GM21619 (cell line): ENCODE data around the gene CLDN5.
"Not testable (repeated sequence)": the region's sequence is repeated elsewhere in the genome, so short reads cannot be mapped to it uniquely, and the experiment has no call there.

Experiments used
- ATAC-seq: cut with Tn5 transposase; IDR thresholded peaks from one replicate; pipeline ENCODE4 v1.9.1; 2021; ENCODE audit not compliant: unreplicated experiment

Gene CLDN5

GRCh38 chr22:19548427-19548826 lies 24.2 kb upstream of the CLDN5 start:
- not testable (repeated sequence) for ATAC-seq

- ATAC-seq: no peak
Observed at GRCh38 chr22:19547620-19548019, 23.4 kb upstream of the CLDN5 start.

- no peak for ATAC-seq
Observed at GRCh38 chr22:19546680-19547079, 22.5 kb upstream of the CLDN5 start.

GRCh38 chr22:19545935-19546207 lies 21.7 kb upstream of the CLDN5 start:
- no peak for ATAC-seq

GRCh38 chr22:19543970-19544708 lies 19.9 kb upstream of the CLDN5 start:
- no peak for ATAC-seq

GRCh38 chr22:19540394-19540793 lies 16.2 kb upstream of the CLDN5 start:
- ATAC-seq: no peak

- no peak for ATAC-seq
Observed at GRCh38 chr22:19537941-19538488, 13.8 kb upstream of the CLDN5 start.

GRCh38 chr22:19536564-19536963 lies 12.4 kb upstream of the CLDN5 start:
- ATAC-seq: no peak

- ATAC-seq: no peak
Observed at GRCh38 chr22:19535001-19535400, 10.8 kb upstream of the CLDN5 start.

GRCh38 chr22:19533857-19534256 lies 9.6 kb upstream of the CLDN5 start:
- ATAC-seq: no peak

GRCh38 chr22:19533049-19533626 lies 8.9 kb upstream of the CLDN5 start:
- no peak for ATAC-seq

- ATAC-seq: not testable (repeated sequence)
Observed at GRCh38 chr22:19531327-19531726, 7.1 kb upstream of the CLDN5 start.

- ATAC-seq: no peak
Observed at GRCh38 chr22:19530751-19531150, 6.5 kb upstream of the CLDN5 start.

- ATAC-seq: no peak
Observed at GRCh38 chr22:19529811-19530210, 5.6 kb upstream of the CLDN5 start.

GRCh38 chr22:19527861-19528417 lies 3.7 kb upstream of the CLDN5 start:
- ATAC-seq: no peak

- ATAC-seq: no peak
Observed at GRCh38 chr22:19527321-19527721, 3.1 kb upstream of the CLDN5 start.

- ATAC-seq: no peak
Observed at GRCh38 chr22:19526702-19527111, 2.5 kb upstream of the CLDN5 start.

GRCh38 chr22:19526076-19526701 lies 2.0 kb upstream of the CLDN5 start:
- ATAC-seq: no peak

- ATAC-seq: no peak
Observed at GRCh38 chr22:19525666-19526065, 1.5 kb upstream of the CLDN5 start.

GRCh38 chr22:19525116-19525660 lies 978 bp upstream of the CLDN5 start:
- no peak for ATAC-seq

- ATAC-seq: no peak
Observed at GRCh38 chr22:19523240-19524169, 705 bp downstream of the CLDN5 start.
